Gastroesophageal sphincter (tissue), 3 donors: ENCODE measurements around the gene DPP6.

Experiments
- POLR2AphosphoS5 ChIP-seq: sonication (generic); formaldehyde crosslinking; IDR thresholded peaks from one replicate; pipeline ENCODE4 v1.6.1; 2017; ENCODE audit warnings: antibody characterized with exemption
- TF ChIP-seq, protein P1 (sequence below), 4 experiments: fragments of 200-600 bp in 2 of 4; fragments of 450-650 bp in 2 of 4; sonication (generic) in 1 of 4; IDR thresholded peaks; one replicate each; pipeline ENCODE4 v1.5.1; 2017 to 2019; ENCODE audit warnings: antibody characterized with exemption in 4 of 4, mild to moderate bottlenecking in 2 of 4, moderate library complexity in 2 of 4

- TF ChIP-seq, protein P1, sequence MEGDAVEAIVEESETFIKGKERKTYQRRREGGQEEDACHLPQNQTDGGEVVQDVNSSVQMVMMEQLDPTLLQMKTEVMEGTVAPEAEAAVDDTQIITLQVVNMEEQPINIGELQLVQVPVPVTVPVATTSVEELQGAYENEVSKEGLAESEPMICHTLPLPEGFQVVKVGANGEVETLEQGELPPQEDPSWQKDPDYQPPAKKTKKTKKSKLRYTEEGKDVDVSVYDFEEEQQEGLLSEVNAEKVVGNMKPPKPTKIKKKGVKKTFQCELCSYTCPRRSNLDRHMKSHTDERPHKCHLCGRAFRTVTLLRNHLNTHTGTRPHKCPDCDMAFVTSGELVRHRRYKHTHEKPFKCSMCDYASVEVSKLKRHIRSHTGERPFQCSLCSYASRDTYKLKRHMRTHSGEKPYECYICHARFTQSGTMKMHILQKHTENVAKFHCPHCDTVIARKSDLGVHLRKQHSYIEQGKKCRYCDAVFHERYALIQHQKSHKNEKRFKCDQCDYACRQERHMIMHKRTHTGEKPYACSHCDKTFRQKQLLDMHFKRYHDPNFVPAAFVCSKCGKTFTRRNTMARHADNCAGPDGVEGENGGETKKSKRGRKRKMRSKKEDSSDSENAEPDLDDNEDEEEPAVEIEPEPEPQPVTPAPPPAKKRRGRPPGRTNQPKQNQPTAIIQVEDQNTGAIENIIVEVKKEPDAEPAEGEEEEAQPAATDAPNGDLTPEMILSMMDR (IDR thresholded peaks at IDR 0.05): no peak
- TF ChIP-seq POLR2AphosphoS5: no peak
These were observed 792.3 kb downstream of the DPP6 start for GRCh38 chr7:154844499-154844898.
